Suprapubic skin (tissue), 3 donors: ENCODE data around the gene MRS2.

ENCODE experiments used
- POLR2A ChIP-seq, 2 donors: fragments of 450-650 bp; IDR thresholded peaks; one replicate each; pipeline ENCODE4 v1.6.1; 2017; ENCODE audit warnings: antibody characterized with exemption in 2 of 2, mild to moderate bottlenecking in 2 of 2, moderate library complexity in 2 of 2
- TF ChIP-seq, protein P1 (sequence below), 2 donors: fragments of 200-600 bp in 1 of 2; fragments of 450-650 bp in 1 of 2; sonication (generic) in 1 of 2; IDR thresholded peaks; one replicate each; pipeline ENCODE4 v1.5.1; 2016 to 2019; ENCODE audit warnings: antibody characterized with exemption in 2 of 2, mild to moderate bottlenecking in 1 of 2, moderate library complexity in 1 of 2

DNA sequence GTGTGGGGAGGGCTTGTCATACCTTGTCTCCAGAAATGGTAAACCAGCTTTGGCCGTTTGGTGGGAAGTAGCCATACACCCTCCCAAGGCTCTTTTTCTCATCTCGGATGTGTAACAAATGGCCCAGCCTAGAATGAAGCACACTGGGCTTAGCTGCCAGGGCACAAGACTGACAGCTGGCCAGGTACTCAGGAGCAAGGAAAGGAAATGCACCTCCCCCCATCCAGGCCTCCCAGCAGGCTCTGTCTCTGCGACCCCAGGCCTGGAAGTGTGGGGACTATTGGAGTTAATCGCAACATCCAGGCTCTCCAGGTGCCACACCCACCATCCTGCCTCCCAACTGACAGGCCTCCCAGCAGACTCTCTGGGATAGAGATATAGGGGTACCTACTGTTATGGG is 43.0 kb downstream of the MRS2 start:
- TF ChIP-seq, protein P1, sequence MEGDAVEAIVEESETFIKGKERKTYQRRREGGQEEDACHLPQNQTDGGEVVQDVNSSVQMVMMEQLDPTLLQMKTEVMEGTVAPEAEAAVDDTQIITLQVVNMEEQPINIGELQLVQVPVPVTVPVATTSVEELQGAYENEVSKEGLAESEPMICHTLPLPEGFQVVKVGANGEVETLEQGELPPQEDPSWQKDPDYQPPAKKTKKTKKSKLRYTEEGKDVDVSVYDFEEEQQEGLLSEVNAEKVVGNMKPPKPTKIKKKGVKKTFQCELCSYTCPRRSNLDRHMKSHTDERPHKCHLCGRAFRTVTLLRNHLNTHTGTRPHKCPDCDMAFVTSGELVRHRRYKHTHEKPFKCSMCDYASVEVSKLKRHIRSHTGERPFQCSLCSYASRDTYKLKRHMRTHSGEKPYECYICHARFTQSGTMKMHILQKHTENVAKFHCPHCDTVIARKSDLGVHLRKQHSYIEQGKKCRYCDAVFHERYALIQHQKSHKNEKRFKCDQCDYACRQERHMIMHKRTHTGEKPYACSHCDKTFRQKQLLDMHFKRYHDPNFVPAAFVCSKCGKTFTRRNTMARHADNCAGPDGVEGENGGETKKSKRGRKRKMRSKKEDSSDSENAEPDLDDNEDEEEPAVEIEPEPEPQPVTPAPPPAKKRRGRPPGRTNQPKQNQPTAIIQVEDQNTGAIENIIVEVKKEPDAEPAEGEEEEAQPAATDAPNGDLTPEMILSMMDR (IDR thresholded peaks at IDR 0.05): no peak
- no peak for TF ChIP-seq POLR2A (IDR thresholded peaks at IDR 0.05)
